Choroid plexus epithelial cell (primary cell): ENCODE measurements around the gene RTL5.

Source experiments
- DNase-seq: peaks from one replicate; pipeline ENCODE4 v3.0.0-alpha.2; 2010; ENCODE audit warnings: low read depth
- H3K4me3 ChIP-seq: 2 replicates; pipeline ENCODE4 v1.5.1; 2011; ENCODE audit warnings: low read depth, mild to moderate bottlenecking, control low read depth, low read length, moderate library complexity
- TF ChIP-seq, protein P1 (sequence below): conservative IDR thresholded peaks from 2 replicates; pipeline ENCODE4 v1.5.1; 2011; ENCODE audit warnings: low read depth, mild to moderate bottlenecking, control low read depth, inconsistent platforms, low read length, moderate library complexity

RTL5 gene

DNA sequence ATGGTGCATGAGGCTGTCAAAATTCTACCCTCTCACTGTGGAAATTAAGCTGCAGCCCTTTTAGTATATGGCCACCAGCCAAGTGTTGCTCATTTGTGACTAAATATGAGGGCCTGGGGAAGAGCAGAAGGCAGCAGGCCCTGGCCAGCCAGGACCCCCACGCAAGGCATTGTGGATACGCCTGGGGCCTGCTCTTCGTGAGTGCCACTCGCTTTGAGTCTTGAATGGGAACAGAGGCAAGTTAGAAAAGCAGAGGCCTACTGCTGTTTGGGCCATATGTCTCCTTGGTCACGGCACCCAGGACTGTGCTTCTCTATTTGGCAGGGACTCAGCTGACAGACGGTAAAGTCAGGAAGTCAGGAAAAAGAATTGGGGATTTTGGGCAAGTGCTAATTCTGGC is 10.9 kb downstream of the RTL5 start:
- TF ChIP-seq, protein P1, sequence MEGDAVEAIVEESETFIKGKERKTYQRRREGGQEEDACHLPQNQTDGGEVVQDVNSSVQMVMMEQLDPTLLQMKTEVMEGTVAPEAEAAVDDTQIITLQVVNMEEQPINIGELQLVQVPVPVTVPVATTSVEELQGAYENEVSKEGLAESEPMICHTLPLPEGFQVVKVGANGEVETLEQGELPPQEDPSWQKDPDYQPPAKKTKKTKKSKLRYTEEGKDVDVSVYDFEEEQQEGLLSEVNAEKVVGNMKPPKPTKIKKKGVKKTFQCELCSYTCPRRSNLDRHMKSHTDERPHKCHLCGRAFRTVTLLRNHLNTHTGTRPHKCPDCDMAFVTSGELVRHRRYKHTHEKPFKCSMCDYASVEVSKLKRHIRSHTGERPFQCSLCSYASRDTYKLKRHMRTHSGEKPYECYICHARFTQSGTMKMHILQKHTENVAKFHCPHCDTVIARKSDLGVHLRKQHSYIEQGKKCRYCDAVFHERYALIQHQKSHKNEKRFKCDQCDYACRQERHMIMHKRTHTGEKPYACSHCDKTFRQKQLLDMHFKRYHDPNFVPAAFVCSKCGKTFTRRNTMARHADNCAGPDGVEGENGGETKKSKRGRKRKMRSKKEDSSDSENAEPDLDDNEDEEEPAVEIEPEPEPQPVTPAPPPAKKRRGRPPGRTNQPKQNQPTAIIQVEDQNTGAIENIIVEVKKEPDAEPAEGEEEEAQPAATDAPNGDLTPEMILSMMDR: no peak
- no peak overlapping the region for H3K4me3 ChIP-seq
- DNase-seq: no peak

DNA sequence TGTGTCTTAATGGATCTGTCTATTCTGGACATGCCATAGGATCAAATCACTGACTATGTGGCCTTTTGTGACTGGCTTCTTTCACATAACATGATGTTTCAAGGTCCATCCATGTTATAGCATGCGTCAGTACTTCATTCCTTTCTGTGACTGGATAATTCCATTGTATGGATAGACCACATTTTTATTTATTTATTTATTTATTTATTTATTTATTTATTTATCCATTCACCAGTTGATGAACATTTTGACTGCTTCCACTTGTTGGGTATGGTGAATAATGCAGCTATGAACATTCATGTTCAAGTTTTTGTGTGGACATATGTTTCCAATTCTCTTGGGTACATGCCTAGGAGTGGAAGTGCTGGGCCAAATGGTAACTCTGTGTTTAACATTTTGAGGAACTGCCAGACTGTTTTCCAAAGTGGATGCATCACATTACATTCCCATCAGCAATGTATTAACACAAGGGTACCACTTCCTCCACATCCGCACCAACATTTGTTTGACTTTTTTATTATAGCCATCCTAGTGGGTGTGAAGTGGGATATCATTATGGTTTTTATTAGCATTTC is 14.0 kb downstream of the RTL5 start:
- no peak for DNase-seq
- H3K4me3 ChIP-seq: no peak overlapping the region
- TF ChIP-seq, protein P1: no peak

DNA sequence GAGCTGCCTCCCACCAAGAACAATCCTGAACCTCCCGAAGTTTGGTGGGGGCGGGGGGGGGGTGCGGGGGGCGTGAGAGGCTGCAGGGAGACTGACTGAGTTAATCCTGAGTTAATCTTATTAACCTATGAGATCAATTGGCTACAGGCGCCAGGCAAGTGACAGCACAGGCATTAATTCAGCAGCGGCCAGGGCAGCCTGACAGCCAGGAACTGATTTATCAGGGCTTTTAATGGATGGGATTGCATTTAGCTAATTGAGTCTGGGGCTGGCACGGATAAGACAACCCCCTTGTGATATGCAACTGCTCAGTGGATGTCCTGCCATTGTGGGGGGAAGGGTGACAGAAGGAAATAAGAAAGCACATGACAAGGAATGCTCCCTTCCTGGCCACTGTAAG is 16.3 kb downstream of the RTL5 start:
- no peak for DNase-seq
- H3K4me3 ChIP-seq: no peak overlapping the region
- TF ChIP-seq, protein P1: no peak

DNA sequence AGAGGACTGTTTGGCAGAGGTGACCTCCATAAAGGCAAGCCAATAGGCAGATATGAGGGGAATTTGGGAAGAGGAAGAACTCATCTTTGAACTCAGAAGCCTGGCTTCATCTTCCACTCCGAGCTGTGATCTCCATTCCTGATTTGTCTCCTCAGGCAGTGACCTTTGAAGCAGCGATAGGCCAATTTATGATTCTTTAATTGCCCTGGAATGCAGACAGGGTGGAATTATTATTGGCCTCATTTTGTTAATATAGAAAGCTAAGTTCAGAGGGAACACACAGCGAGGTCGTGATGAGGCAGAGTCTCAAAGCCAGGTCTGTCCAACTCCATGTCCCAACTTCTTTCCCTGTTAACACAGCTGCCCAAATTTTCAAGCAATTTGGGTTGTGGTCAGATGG is 16.9 kb downstream of the RTL5 start:
- TF ChIP-seq, protein P1: no peak
- no peak overlapping the region for H3K4me3 ChIP-seq
- DNase-seq: no peak

DNA sequence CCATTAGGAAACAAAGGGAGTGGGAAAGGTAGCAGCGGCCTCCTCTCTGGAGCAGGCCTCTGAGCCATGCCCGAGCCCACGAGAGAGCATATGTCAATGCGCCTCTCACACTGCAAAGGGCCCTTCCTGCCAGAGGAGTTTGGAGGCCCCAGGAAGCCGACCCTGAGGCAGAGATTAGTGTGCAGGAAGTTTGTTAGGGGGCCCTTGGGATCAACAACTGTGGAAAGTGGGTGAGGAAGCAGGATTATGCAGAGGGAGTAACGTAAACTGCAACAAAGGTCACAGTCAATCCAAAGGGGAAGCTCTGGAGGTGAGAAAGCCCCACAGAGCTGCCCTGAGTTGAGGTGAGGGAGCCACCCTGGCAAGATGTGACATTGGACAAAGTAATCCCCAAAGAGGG is 17.4 kb downstream of the RTL5 start:
- no peak for DNase-seq
- TF ChIP-seq, protein P1: no peak
- no peak overlapping the region for H3K4me3 ChIP-seq

DNA sequence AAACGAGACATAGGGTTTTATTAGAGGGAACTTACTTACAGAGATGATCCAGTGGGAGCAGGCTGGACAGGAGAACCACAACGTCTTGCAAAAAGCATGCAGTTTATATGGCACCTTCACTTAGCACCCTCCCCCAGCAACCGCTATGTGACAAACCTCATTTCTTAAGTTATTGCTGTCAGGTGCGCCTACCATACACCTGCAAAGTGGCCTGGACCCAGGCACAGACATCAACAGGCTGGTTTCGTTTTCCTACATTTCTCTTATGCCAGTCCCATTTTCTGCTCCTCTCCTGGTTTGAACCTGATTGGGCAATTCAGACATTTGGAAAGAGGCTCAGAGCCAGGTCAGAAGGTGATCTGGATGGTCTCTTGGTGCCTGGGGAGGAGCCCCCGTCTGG is 18.3 kb downstream of the RTL5 start:
- no peak overlapping the region for H3K4me3 ChIP-seq
- TF ChIP-seq, protein P1: no peak

DNA sequence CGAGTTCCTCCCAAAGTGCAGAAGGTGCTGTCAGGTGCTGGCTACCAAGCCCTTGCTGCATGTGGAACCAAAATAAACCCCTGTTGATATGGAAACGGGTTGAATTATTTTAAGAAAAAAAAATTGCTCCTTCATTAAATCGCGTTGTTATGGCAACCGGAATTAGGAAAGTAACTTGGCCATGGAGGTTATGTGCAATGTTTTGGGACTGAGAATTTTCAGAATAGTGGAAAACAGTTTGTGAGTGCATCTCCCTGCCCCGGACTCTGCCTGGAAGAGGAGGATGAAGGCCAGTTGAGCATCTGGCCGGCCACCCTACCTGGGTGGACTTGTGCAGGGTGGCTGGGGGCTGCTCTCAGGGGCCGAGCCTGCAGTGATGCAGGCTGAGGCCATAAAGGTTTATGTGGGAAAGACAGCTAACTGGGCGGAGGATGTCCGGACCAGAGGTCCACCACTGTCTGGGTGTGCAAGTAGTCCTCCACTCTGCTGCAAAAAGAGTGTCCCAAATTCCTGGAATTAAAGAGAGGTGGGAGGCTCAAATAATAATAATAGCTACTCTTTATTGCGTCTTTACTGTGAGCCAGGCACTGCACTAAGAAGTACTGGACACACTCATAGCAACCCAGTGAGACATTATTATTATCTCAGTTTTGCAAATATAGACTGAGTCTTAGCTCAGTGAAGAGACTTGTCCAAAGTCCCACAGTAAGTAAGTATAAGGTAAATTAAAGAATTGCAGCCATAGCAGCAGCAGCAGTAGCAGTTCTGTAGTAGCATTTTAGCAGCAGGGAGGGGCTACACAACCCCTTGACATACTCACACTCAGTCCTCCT is 20.6 kb downstream of the RTL5 start:
- no peak for DNase-seq
- TF ChIP-seq, protein P1: no peak
- H3K4me3 ChIP-seq: no peak overlapping the region

More for the DNA sequence above, 18.3 kb downstream of the RTL5 start:
- no peak for DNase-seq
